Neural progenitor cell (in vitro differentiated cells): Measurements from ENCODE around the gene SUSD3.

ENCODE experiments used
- EZH2 ChIP-seq: fragments of 200-600 bp; sonication (generic); IDR thresholded peaks from 2 replicates; pipeline ENCODE4 v1.6.1; 2017; ENCODE audit warnings: antibody characterized with exemption, mild to moderate bottlenecking, moderate library complexity
- EZH2phosphoT487 ChIP-seq: fragments of 200-600 bp; sonication (generic); IDR thresholded peaks from 2 replicates; pipeline ENCODE4 v1.6.1; 2017; ENCODE audit warnings: antibody characterized with exemption
- TF ChIP-seq, protein P1 (sequence below): fragments of 200-600 bp; sonication (generic); IDR thresholded peaks from 2 replicates; pipeline ENCODE4 v1.5.1; 2017; ENCODE audit warnings: antibody characterized with exemption, mild to moderate bottlenecking

- TF ChIP-seq, protein P1, sequence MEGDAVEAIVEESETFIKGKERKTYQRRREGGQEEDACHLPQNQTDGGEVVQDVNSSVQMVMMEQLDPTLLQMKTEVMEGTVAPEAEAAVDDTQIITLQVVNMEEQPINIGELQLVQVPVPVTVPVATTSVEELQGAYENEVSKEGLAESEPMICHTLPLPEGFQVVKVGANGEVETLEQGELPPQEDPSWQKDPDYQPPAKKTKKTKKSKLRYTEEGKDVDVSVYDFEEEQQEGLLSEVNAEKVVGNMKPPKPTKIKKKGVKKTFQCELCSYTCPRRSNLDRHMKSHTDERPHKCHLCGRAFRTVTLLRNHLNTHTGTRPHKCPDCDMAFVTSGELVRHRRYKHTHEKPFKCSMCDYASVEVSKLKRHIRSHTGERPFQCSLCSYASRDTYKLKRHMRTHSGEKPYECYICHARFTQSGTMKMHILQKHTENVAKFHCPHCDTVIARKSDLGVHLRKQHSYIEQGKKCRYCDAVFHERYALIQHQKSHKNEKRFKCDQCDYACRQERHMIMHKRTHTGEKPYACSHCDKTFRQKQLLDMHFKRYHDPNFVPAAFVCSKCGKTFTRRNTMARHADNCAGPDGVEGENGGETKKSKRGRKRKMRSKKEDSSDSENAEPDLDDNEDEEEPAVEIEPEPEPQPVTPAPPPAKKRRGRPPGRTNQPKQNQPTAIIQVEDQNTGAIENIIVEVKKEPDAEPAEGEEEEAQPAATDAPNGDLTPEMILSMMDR = no peak
- TF ChIP-seq EZH2 = no peak
- no peak for TF ChIP-seq EZH2phosphoT487
Measured at GRCh38 chr9:93065135-93065720, 6.7 kb downstream of the SUSD3 start.
